HG03095 (cell line): ENCODE results near the gene CDNF.
"Not testable (repeated sequence)": the region's sequence is repeated elsewhere in the genome, so short reads cannot be mapped to it uniquely, and the experiment has no call there.

Experiments used
- ATAC-seq: cut with Tn5 transposase; IDR thresholded peaks from one replicate; pipeline ENCODE4 v1.9.1; 2021; ENCODE audit warnings: moderate library complexity; ENCODE audit not compliant: unreplicated experiment

The CDNF gene

DNA sequence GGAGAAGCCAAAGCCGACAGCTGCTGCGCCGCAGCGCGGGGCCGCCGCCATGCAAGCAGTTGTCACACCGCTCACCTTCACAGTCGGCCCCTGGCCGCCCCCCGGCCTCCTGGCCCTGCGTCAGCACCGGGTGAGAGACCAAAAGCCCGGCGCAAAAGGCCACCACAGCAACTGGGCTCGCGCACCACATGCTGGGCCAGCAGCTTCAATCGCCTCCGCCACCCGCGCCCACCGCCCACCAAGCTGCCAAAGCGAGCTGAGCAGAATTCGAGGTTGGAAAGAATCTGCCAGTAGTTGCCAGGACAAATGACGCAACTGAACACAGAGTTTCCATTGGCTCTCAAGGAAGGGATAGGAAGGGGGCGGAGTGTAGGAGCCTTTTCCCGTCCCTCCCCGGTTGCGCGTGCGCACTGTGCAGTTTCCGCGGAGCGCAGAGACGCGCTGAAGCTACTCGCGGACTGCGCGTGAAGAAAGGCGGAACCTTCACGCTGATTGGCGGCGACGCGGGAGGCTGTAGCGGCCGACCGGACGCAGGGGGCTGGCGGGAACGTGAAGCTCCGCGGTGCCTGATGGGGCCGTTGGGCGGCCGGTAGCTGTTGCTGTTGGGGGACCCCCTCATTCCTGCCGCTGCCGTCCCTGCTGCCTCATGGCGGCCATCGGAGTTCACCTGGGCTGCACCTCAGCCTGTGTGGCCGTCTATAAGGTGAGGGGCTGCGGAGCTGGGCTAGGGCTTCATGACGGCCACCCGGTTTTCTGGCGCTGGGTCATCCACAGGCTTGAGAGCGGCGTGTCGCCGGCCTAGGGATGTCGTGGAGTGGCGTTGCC lies at the start of gene CDNF, which contains the start of the genes HSPA14 and MSANTD7:
TSS of gene CDNF (minus strand) at position 281 of the 825 bp plus-strand sequence. CDS start at position 190, 91 bp downstream.
TSS of gene HSPA14 (plus strand) at position 550 of the 825 bp plus-strand sequence. CDS start at position 647, 97 bp downstream.
TSS of gene MSANTD7 (plus strand) at position 550 of the 825 bp plus-strand sequence. CDS start 3,979 bp downstream, outside the sequence.
- peak; percentile 95 for ATAC-seq

DNA sequence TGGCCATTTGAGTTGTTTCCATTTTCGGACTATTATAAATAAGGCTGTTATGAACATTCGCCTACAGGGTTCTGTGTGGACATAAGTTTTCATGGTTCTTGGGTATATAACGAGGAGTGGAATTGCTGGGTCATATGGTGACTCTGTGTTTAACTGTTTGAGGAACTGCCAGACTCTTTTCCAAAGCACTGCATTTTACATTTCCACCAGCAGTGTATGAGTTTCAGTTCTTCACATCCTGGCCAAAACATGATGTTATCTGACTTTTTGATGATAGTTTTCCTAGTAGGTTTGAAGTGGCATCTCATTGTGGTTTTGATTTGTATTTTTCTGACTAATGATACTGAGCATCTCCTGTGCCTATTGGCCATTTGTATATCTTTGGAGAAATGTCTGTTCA lies 46.2 kb upstream of the CDNF start:
- no peak for ATAC-seq

GRCh38 chr10:14880229-14880628 lies 42.4 kb upstream of the CDNF start:
- ATAC-seq, result no peak

DNA sequence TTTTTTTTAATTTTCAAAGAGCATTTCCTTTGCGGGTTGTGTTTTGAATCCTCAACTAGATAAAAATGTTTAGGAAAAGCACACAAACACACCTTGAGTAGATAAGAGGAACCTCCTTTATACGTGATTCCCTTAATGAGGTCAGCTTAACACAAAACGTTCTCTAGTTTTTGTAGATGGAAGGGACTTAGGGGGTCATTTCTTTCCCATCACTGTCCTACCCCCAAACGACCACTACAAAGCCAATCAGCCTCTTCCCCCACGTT lies 42.0 kb upstream of the CDNF start:
- no peak for ATAC-seq

DNA sequence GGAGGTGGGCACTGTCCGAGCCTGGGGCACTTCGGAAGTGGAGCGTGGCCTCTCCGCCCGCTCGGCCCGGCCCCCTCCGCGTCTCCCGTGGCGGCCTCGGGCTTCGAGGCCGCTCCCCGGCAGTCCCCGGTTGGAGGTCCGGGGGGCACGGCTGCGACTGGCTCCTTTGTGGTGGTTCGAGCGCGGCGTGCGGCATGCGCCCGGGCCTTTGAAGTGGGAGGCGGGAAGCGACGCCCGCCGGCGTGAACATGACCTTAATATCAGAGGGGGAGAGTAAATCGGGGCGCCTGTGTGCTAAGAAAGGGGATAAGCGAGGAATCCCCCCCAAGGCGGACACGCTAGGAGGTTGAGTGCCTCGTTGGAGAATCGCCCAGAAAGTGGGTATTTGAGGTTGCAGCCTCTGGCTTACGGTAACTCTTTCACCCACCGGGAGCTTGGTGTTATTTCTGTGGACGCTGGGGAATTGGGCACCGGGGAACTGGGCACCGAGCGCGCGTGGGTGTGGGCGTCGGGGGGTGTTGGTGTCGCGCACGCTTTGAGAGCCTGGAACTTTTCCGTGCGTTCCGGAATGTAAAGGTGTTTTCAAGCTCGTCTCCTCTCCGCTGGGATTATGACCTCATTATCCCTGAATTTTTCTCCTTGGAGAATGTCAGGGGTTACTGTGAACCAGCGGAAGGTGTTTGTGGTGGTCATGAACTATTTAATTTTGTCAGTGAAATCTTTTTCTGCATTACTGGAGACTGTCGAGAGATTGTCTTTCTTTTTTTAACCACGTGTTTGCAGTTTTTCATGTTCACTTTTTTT lies 41.5 kb upstream of the CDNF start:
- peak; percentile 9 for ATAC-seq

GRCh38 chr10:14878266-14879123 lies 40.7 kb upstream of the CDNF start, which contains the start of gene SUV39H2:
SUV39H2 (plus strand) TSS chr10:14878866; CDS start chr10:14878889, 23 bp downstream.
- peak; percentile 89 for ATAC-seq

DNA sequence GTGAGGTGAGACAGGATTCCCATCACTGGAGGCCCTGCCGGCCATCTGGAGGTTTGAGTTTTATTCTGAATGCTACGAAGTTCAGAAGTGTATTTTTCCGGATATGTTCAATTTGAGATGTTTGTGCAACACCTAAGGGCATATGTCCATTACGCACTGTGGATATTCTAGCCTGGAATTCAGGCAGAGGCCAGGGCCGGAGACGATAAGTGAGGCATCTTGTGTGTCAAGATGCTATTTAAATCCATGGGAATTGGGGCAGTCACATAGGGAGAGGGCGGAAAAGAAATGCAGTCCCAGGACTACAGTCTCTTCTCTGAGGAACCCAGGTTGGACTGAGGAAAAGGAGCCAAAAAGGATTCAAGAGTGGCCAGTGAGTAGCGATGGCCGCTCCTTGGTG lies 38.9 kb upstream of the CDNF start:
- ATAC-seq, result no peak

GRCh38 chr10:14875941-14876340 lies 38.1 kb upstream of the CDNF start:
- ATAC-seq, result no peak

- ATAC-seq, result peak; percentile 27
Measured at GRCh38 chr10:14873090-14873760, 35.4 kb upstream of the CDNF start.

- ATAC-seq, result not testable (repeated sequence)
Measured at GRCh38 chr10:14864871-14865270, 27.0 kb upstream of the CDNF start.

DNA sequence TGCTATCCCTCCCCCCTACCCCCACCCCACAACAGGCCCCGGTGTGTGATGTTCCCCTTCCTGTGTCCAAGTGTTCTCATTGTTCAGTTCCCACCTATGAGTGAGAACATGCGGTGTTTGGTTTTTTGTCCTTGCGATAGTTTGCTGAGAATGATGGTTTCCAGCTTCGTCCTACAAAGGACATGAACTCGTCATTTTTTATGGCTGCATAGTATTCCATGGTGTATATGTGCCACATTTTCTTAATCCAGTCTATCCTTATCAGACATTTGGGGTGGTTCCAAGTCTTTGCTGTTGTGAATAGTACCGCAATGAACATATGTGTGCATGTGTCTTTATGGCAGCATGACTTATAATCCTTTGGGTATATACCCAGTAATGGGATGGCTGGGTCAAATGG lies 26.6 kb upstream of the CDNF start:
- ATAC-seq, result not testable (repeated sequence)

- no peak for ATAC-seq
Measured at GRCh38 chr10:14860791-14861190, 23.0 kb upstream of the CDNF start.

GRCh38 chr10:14859775-14860174 lies 21.9 kb upstream of the CDNF start:
- ATAC-seq, result no peak

DNA sequence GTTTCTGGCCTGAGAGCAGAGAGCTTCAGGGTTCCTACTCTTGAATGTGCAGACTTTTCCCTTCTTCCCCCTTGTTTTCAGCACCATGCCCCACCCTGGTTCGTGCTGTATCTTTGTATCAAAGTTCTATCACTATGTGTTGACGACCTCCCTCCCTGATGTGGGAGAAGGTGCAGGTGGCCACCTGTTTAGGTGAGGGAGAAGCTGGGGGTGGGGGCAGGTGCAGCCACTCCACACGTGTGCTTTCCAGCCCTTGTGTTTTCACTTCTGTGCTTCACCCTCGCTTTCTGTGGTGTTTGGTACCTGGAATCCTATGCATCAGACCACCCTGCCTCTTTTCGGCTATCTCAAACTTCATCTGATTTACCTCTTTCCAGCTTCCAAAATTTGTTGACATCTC lies 21.2 kb upstream of the CDNF start:
- no peak for ATAC-seq

- ATAC-seq, result no peak
Measured at GRCh38 chr10:14858338-14858960, 20.6 kb upstream of the CDNF start.

- ATAC-seq, result no peak
Measured at GRCh38 chr10:14855453-14855852, 17.6 kb upstream of the CDNF start.

DNA sequence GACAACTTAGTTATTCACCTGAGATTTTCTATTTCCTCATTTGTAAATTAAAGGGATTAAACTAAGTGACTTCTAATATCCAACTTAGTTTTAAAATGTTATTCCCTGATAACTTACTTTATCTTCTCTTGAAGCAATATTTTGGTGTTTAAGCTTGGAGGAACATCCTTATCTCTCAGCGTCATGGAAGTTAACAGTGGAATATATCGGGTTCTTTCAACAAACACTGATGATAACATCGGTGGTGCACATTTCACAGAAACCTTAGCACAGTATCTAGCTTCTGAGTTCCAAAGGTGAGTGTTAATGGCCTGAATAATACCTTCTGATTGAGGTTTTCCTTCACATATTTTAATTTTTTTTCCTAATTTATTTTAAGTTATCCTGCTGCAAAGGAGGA lies 14.4 kb upstream of the CDNF start:
- no peak for ATAC-seq

GRCh38 chr10:14844948-14845347 lies 7.1 kb upstream of the CDNF start:
- no peak for ATAC-seq

- no peak for ATAC-seq
Measured at GRCh38 chr10:14843327-14843988, 5.6 kb upstream of the CDNF start.
